Caco-2 (cell line): ENCODE measurements around the gene RAB11FIP4. TPM values are rescaled to one million over a fixed set of nuclear protein-coding genes. Genes with fewer than 3 reads are reported as not detected.

Source experiments
- BruUV-seq: library from RNA; stranded (reverse); fragments of 400-500 nt; replicated peaks from 2 replicates; lab custom pipeline; 2021; lab: Mats Ljungman, UMichigan
- CTCF ChIA-PET: fragments of 300-600 bp; sonication (Branson Sonifier 250); formaldehyde crosslinking; loops from one replicate; lab custom pipeline; 2022; ENCODE audit warnings: antibody characterized with exemption; lab: Charles Lee
- POLR2A ChIA-PET: fragments of 300-600 bp; sonication (Branson Sonifier 250); formaldehyde crosslinking; loops from one replicate; lab custom pipeline; 2022; ENCODE audit warnings: antibody characterized with exemption; lab: Charles Lee
- DNase-seq, 2 experiments: peaks; one replicate each; pipeline versions ENCODE4 v3.0.0 to v3.0.0-alpha.2; 2020 to 2022
- H3K27me3 ChIP-seq: replicated peaks from 2 replicates; pipeline ENCODE4 v1.6.0; 2011; ENCODE audit warnings: low read length; ENCODE audit not compliant: control insufficient read depth, insufficient read depth
- H3K36me3 ChIP-seq: 2 replicates; pipeline ENCODE4 v1.5.1; 2011; ENCODE audit warnings: low read length; ENCODE audit not compliant: control insufficient read depth, insufficient read depth
- H3K4me1 ChIP-seq: fragments of 250-450 bp; sonication (Bioruptor Pico); 2 replicates; pipeline ENCODE4 v1.5.1; 2020; ENCODE audit warnings: mild to moderate bottlenecking
- H3K4me3 ChIP-seq: 2 replicates; pipeline ENCODE4 v1.5.1; 2011; ENCODE audit warnings: low read depth, mild to moderate bottlenecking, control low read depth, low read length
- H3K9me3 ChIP-seq: fragments of 250-450 bp; sonication (Bioruptor Pico); 2 replicates; pipeline ENCODE4 v1.5.1; 2020; ENCODE audit warnings: mild to moderate bottlenecking, moderate library complexity
- H3K27ac Mint-ChIP-seq: one replicate; pipeline ENCODE4 v1.8.0; 2022; ENCODE audit warnings: mixed read lengths; ENCODE audit not compliant: unreplicated experiment
- H3K27me3 Mint-ChIP-seq: one replicate; pipeline ENCODE4 v1.8.0; 2022; ENCODE audit warnings: mixed read lengths; ENCODE audit not compliant: insufficient read depth, unreplicated experiment
- H3K36me3 Mint-ChIP-seq: one replicate; pipeline ENCODE4 v1.8.0; 2022; ENCODE audit warnings: mild to moderate bottlenecking, mixed read lengths; ENCODE audit not compliant: insufficient read depth, unreplicated experiment
- H3K4me1 Mint-ChIP-seq: one replicate; pipeline ENCODE4 v1.8.0; 2022; ENCODE audit warnings: low read depth, mixed read lengths; ENCODE audit not compliant: unreplicated experiment
- H3K4me3 Mint-ChIP-seq: one replicate; pipeline ENCODE4 v1.8.0; 2022; ENCODE audit warnings: mild to moderate bottlenecking, moderate library complexity, mixed read lengths; ENCODE audit not compliant: unreplicated experiment
- H3K9me3 Mint-ChIP-seq: one replicate; pipeline ENCODE4 v1.8.0; 2022; ENCODE audit warnings: mixed read lengths; ENCODE audit not compliant: unreplicated experiment
- CTCF ChIP-seq, 2 experiments: fragments of 200-600 bp in 1 of 2; IDR thresholded peaks; 1 replicate in 1 of 2; 2 replicates in 1 of 2; pipeline versions ENCODE4 v1.5.1 to v1.8.0; 2011 to 2022; ENCODE audit warnings: antibody characterized with exemption in 1 of 2, control low read depth in 1 of 2, inconsistent platforms in 1 of 2, low read depth in 1 of 2, low read length in 1 of 2, mild to moderate bottlenecking in 1 of 2, moderate library complexity in 1 of 2; ENCODE audit not compliant: insufficient read depth in 1 of 2, severe bottlenecking in 1 of 2, unreplicated experiment in 1 of 2
- intact Hi-C: fragments of 100-400 bp; cut with micrococcal nuclease; formaldehyde crosslinking; loops from one replicate; pipeline ENCODE4 v1.10.0; 2022; ENCODE audit not compliant: unreplicated experiment
- total RNA-seq: library from RNA; stranded (reverse); gene quantifications from 2 replicates; pipeline ENCODE4 v1.2.3, GENCODE V29; 2022

Gene RAB11FIP4
- total RNA-seq, 1 experiment from 2014 or later = 90.3 TPM

DNA sequence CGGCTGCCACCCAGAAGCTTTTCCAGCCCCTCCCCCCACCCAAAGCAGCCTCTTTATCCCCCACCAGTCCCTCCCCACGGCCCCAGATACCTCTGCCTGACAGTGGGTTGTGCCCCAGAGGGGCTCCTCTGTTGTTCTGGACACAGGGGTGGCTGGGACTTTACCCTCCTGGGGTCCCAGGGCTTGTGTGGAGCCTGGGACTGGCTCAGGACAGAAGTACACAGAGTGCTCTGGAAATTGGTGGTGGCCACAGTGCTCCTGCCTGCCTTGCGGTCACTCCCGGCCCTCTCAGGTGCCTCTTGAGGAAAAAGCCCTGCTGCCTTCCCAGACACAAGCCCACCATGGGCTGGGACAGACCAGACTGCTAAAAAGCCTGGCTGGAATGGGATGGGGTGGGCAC is 68.2 kb downstream of the RAB11FIP4 start:
- no peak overlapping the region for H3K27ac Mint-ChIP-seq
- H3K4me1 Mint-ChIP-seq = peaks cover 33% of the 10 kb centered on the region
- no peaks in the 10 kb centered on the region for H3K9me3 Mint-ChIP-seq
- Histone ChIP-seq H3K36me3 (no peaks in the 10 kb centered on the region), H3K27me3 (no peaks in the 10 kb centered on the region), H3K4me1 (peaks cover 42% of the 10 kb centered on the region), H3K4me3 (no peak overlapping the region), H3K9me3 (no peaks in the 10 kb centered on the region)
- H3K27me3 Mint-ChIP-seq = no peaks in the 10 kb centered on the region
- no peaks in the 10 kb centered on the region for H3K36me3 Mint-ChIP-seq
- H3K4me3 Mint-ChIP-seq = no peak overlapping the region
- intact Hi-C loops = no loop called here
- ChIA-PET CTCF (interaction anchor here (0.8 kb wide), 1 partner anchor 15 kb away, joined by 3 read pairs; no protein-coding TSS in a partner anchor), POLR2A (no interaction called here)
- BruUV-seq = no TSS peak
- DNase-seq = no peak
- no peak for TF ChIP-seq CTCF (IDR thresholded peaks at IDR 0.05; ENCODE audit: insufficient read depth in 1 of 2, low read depth in 1 of 2, low read length in 1 of 2, severe bottlenecking in 1 of 2, unreplicated experiment in 1 of 2)

GRCh38 chr17:31460226-31460721 is 68.8 kb downstream of the RAB11FIP4 start:
- ChIA-PET POLR2A (interaction anchor here (0.6 kb wide), 2 partner anchors 15 to 28 kb away, joined by 3 to 11 read pairs; no protein-coding TSS in a partner anchor), CTCF (no interaction called here)
- H3K9me3 ChIP-seq = no peaks in the 10 kb centered on the region
- intact Hi-C loops = no loop called here
- no peaks in the 10 kb centered on the region for H3K36me3 Mint-ChIP-seq
- no peaks in the 10 kb centered on the region for H3K36me3 ChIP-seq
- H3K27me3 Mint-ChIP-seq = no peaks in the 10 kb centered on the region
- H3K27me3 ChIP-seq = no peaks in the 10 kb centered on the region
- no peak for DNase-seq
- H3K9me3 Mint-ChIP-seq = no peaks in the 10 kb centered on the region
- TF ChIP-seq CTCF (IDR thresholded peaks at IDR 0.05; ENCODE audit: insufficient read depth in 1 of 2, low read depth in 1 of 2, low read length in 1 of 2, severe bottlenecking in 1 of 2, unreplicated experiment in 1 of 2) = no peak
- BruUV-seq = no TSS peak
- no peak overlapping the region for H3K27ac Mint-ChIP-seq
- H3K4me3 ChIP-seq = no peak overlapping the region
- peaks cover 37% of the 10 kb centered on the region for H3K4me1 ChIP-seq
- H3K4me1 Mint-ChIP-seq = peaks cover 33% of the 10 kb centered on the region
- H3K4me3 Mint-ChIP-seq = no peak overlapping the region

- Mint-ChIP-seq H3K9me3 (no peaks in the 10 kb centered on the region), H3K4me3 (no peak overlapping the region), H3K27ac (no peak overlapping the region), H3K36me3 (no peaks in the 10 kb centered on the region), H3K27me3 (no peaks in the 10 kb centered on the region), H3K4me1 (peaks cover 27% of the 10 kb centered on the region)
- BruUV-seq = no TSS peak
- no peak for TF ChIP-seq CTCF (IDR thresholded peaks at IDR 0.05; ENCODE audit: insufficient read depth in 1 of 2, low read depth in 1 of 2, low read length in 1 of 2, severe bottlenecking in 1 of 2, unreplicated experiment in 1 of 2)
- Histone ChIP-seq H3K27me3 (no peaks in the 10 kb centered on the region), H3K4me1 (peaks cover 27% of the 10 kb centered on the region), H3K4me3 (no peak overlapping the region), H3K9me3 (no peaks in the 10 kb centered on the region), H3K36me3 (no peaks in the 10 kb centered on the region)
- no peak for DNase-seq
- ChIA-PET POLR2A (interaction anchor here (1.2 kb wide), 1 partner anchor 26 kb away, joined by 6 read pairs; no protein-coding TSS in a partner anchor), CTCF (interaction anchor here (0.8 kb wide), 1 partner anchor 14 kb away, joined by 7 read pairs; no protein-coding TSS in a partner anchor)
- intact Hi-C loops = no loop called here
These were observed 69.8 kb downstream of the RAB11FIP4 start for GRCh38 chr17:31461227-31461810.
